Hepatocyte (in vitro differentiated cells): Measurements from ENCODE around the gene GRK5. TPM values are rescaled to one million over a fixed set of nuclear protein-coding genes. Genes with fewer than 3 reads are reported as not detected.

ENCODE experiments used
- DNase-seq: peaks from one replicate; pipeline ENCODE4 v3.0.0-alpha.2; 2016; ENCODE audit warnings: low spot score
- H2AFZ ChIP-seq: fragments of 200-600 bp; sonication (generic); 2 replicates; pipeline ENCODE4 v1.6.0; 2016; ENCODE audit warnings: antibody characterized with exemption, mild to moderate bottlenecking
- H3K27ac ChIP-seq: fragments of 200-600 bp; sonication (generic); 2 replicates; pipeline ENCODE4 v1.5.1; 2016; ENCODE audit warnings: mild to moderate bottlenecking
- H3K27me3 ChIP-seq: fragments of 200-600 bp; sonication (generic); 2 replicates; pipeline ENCODE4 v1.6.1; 2016
- H3K36me3 ChIP-seq: fragments of 200-600 bp; sonication (generic); replicated peaks from 2 replicates; pipeline ENCODE4 v1.5.1; 2016; ENCODE audit warnings: low read depth; ENCODE audit not compliant: insufficient read depth
- H3K4me1 ChIP-seq: fragments of 200-600 bp; sonication (generic); 2 replicates; pipeline ENCODE4 v1.5.1; 2016; ENCODE audit warnings: mild to moderate bottlenecking, moderate library complexity; ENCODE audit not compliant: insufficient read depth
- H3K4me2 ChIP-seq: fragments of 200-600 bp; sonication (generic); 2 replicates; pipeline ENCODE4 v1.6.0; 2016
- H3K4me3 ChIP-seq: fragments of 200-600 bp; sonication (generic); 2 replicates; pipeline ENCODE4 v1.5.1; 2016; ENCODE audit warnings: mild to moderate bottlenecking
- H3K79me2 ChIP-seq: fragments of 200-600 bp; sonication (generic); 2 replicates; pipeline ENCODE4 v1.6.0; 2017; ENCODE audit warnings: mild to moderate bottlenecking
- H3K9me2 ChIP-seq: fragments of 200-600 bp; sonication (generic); replicated peaks from 2 replicates; pipeline ENCODE4 v1.6.0; 2017; ENCODE audit warnings: mild to moderate bottlenecking; ENCODE audit not compliant: insufficient read depth
- H3K9me3 ChIP-seq: fragments of 200-600 bp; sonication (generic); 2 replicates; pipeline ENCODE4 v1.5.1; 2016; ENCODE audit warnings: low read depth, mild to moderate bottlenecking
- H4K20me1 ChIP-seq: fragments of 200-600 bp; sonication (generic); 2 replicates; pipeline ENCODE4 v1.6.0; 2016; ENCODE audit warnings: mild to moderate bottlenecking; ENCODE audit not compliant: insufficient read depth, poor library complexity, severe bottlenecking
- CTCF ChIP-seq: fragments of 200-600 bp; sonication (generic); IDR thresholded peaks from 2 replicates; pipeline ENCODE4 v1.5.1; 2016; ENCODE audit warnings: antibody characterized with exemption, mild to moderate bottlenecking; ENCODE audit not compliant: poor library complexity
- EZH2 ChIP-seq: fragments of 200-600 bp; sonication (generic); IDR thresholded peaks from 2 replicates; pipeline ENCODE4 v1.6.1; 2016; ENCODE audit warnings: antibody characterized with exemption, mild to moderate bottlenecking, borderline replicate concordance
- EZH2phosphoT487 ChIP-seq: fragments of 200-600 bp; sonication (generic); IDR thresholded peaks from one replicate; pipeline ENCODE4 v1.6.1; 2018; ENCODE audit warnings: antibody characterized with exemption, mild to moderate bottlenecking, low read depth, moderate library complexity; ENCODE audit not compliant: unreplicated experiment, severe bottlenecking
- WGBS: methylation state at CpG from one replicate; pipeline ENCODE4 v1.1.6; 2016; ENCODE audit warnings: low lambda C conversion rate; ENCODE audit errors: missing lambda C conversion rate; 5-methylcytosine and 5-hydroxymethylcytosine counted together
- polyA plus RNA-seq: library from polyadenylated mRNA; unstranded; fragments of >200 nt; fragmentation: Nextera tagmentation; extraction: Ambion mirVana; gene quantifications from 2 replicates; pipeline ENCODE4 v1.2.1, GENCODE V29; 2016
- total RNA-seq: library from RNA; depleted of rRNA; stranded (reverse); fragments of >200 nt; gene quantifications from 2 replicates; pipeline ENCODE4 v1.2.3, GENCODE V29; 2014

The GRK5 gene
- total and polyA plus RNA-seq, 2 experiments from 2014 or later, result 7.6 to 19.9 TPM

- Histone ChIP-seq H3K27me3 (no peaks in the 10 kb centered on the region), H3K9me3 (no peaks in the 10 kb centered on the region), H3K27ac (peak overlapping the region; percentile 95), H2AFZ (no peak overlapping the region), H3K9me2 (no peaks in the 10 kb centered on the region), H4K20me1 (no peaks in the 10 kb centered on the region), H3K36me3 (no peaks in the 10 kb centered on the region), H3K4me1 (peaks cover 50% of the 10 kb centered on the region), H3K4me3 (no peak overlapping the region), H3K79me2 (peaks cover 65% of the 10 kb centered on the region), H3K4me2 (peak overlapping the region; percentile 66)
- DNase-seq, result no peak
- TF ChIP-seq EZH2phosphoT487 (no peak), EZH2 (no peak), CTCF (no peak)
- WGBS, result 89% methylated on average over 10 of the region's 10 CpGs
Measured at GRCh38 chr10:119252470-119253151, 45.2 kb downstream of the GRK5 start.

DNA sequence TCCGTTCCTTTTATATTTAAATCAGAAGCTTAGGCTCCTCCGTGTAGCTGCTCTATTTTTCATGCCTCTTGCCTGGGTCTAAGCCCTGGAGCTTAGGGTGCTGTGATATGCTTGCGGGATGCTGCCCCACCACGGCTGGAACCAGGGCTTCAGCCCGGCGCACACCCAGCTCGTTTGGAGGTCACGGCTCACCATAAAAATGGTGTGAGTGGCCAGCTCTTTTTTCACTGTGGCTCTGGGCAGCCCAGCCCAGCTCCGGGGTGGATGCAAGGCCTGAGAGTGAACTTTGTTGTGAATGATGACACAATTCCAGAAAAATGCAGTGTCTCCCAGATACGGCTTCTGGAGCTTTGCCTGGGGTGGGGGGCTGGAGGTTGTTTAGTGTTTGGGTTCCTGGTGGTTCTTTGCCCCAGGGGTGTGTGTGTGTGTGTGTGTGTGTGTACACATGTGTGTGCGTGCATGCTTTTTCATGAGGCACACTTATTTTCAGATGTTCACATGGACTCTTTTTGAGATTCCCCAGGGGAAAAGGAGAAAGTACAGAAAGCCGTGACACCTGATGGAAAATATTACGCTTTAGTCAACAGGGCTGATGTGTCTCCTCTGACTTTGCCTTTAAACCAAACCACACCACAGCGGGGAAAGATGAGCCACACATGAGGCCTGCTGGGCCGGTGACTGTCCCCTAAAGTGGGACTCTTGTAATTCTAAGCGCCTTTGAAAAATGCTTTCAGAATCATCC lies 46.2 kb downstream of the GRK5 start:
- Histone ChIP-seq H3K9me3 (no peaks in the 10 kb centered on the region), H3K36me3 (no peaks in the 10 kb centered on the region), H3K27me3 (no peaks in the 10 kb centered on the region), H3K79me2 (peaks cover 63% of the 10 kb centered on the region), H3K4me1 (peaks cover 48% of the 10 kb centered on the region), H3K4me2 (peak overlapping the region; percentile 66), H3K9me2 (no peaks in the 10 kb centered on the region), H2AFZ (no peak overlapping the region), H3K27ac (peak overlapping the region; percentile 95), H3K4me3 (no peak overlapping the region), H4K20me1 (no peaks in the 10 kb centered on the region)
- TF ChIP-seq CTCF, result peak; percentile 6
- no peak for TF ChIP-seq EZH2phosphoT487
- DNase-seq, result peak; percentile 88
- WGBS, result 25% methylated on average over 16 of the region's 16 CpGs

DNA sequence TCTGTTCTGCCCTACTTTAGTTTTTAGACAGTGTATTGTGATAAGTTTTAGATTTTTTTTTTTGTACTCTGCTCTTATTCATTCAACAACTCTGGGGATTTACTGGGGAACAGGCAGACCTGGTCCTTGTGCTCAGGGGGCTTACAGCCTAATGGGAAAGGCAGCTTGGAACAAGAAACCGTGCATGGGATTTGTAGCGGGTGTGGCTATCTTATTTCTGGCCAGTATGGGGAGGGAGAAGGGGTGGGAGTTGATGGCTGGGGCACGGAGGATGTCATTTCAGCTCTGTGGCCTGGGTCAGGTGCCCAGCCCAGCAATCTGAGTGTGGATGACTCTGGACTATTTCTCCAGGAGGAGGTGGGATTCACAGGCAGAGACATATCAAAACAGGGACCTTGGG lies 47.0 kb downstream of the GRK5 start:
- H3K9me2 ChIP-seq, result no peaks in the 10 kb centered on the region
- no peak for TF ChIP-seq EZH2phosphoT487
- no peak for TF ChIP-seq EZH2
- TF ChIP-seq CTCF, result no peak
- no peak for DNase-seq
- H2AFZ ChIP-seq, result no peak overlapping the region
- H3K27me3 ChIP-seq, result no peaks in the 10 kb centered on the region
- H4K20me1 ChIP-seq, result no peaks in the 10 kb centered on the region
- peak overlapping the region; percentile 6 for H3K4me2 ChIP-seq
- no peak overlapping the region for H3K4me3 ChIP-seq
- H3K9me3 ChIP-seq, result no peaks in the 10 kb centered on the region
- WGBS, result 47% methylated on average over 3 of the region's 3 CpGs
- H3K4me1 ChIP-seq, result peaks cover 48% of the 10 kb centered on the region
- no peaks in the 10 kb centered on the region for H3K36me3 ChIP-seq
- peak overlapping the region; percentile 95 for H3K27ac ChIP-seq
- peaks cover 61% of the 10 kb centered on the region for H3K79me2 ChIP-seq
